ENCODE measurements around the gene ZNF732.

- no peak for TF ChIP-seq CTCF (conservative IDR thresholded peaks at IDR 0.05; ENCODE audit: low read depth in 2 of 2)
- no peak for TF ChIP-seq REST (IDR thresholded peaks at IDR 0.05; ENCODE audit: unreplicated experiment)
- no peak for TF ChIP-seq EZH2 (IDR thresholded peaks at IDR 0.05; ENCODE audit: low read depth, unreplicated experiment)
- TF ChIP-seq POLR2AphosphoS5 (IDR thresholded peaks at IDR 0.05; ENCODE audit: low read depth), result no peak
These were observed 51.1 kb downstream of the ZNF732 start for GRCh38 chr4:253936-254756.
